ENCODE measurements around the gene MED22. TPM values are rescaled to one million over a fixed set of nuclear protein-coding genes. Genes with fewer than 3 reads are reported as not detected.
"Not testable (repeated sequence)": the region's sequence is repeated elsewhere in the genome, so short reads cannot be mapped to it uniquely, and the experiment has no call there.

Gene MED22
- total RNA-seq, 1 donor from 2014 or later: 49.2 TPM

DNA sequence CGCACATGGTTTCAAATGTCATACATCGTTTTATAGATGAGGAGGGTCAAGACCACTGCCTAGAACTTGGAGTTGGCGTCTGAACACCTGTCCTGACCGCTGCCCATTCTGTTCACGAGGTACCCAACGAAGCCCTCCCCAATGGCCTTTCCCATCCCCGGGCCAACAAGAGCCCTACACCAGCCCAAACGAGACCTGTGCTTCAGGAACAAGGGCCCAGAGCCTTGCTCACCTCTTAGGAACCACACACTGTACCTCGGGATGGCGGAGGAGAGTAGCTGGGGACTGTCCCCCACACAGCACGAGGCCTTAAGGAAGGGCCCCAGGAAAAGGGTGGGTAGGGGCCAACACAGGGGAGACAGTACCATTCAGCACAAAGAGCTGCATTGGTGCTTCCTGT lies 14.9 kb downstream of the MED22 start:
- Mint-ChIP-seq H3K4me1 (ENCODE audit: low read depth) (peaks cover 8% of the 10 kb centered on the region), H3K9me3 (ENCODE audit: low read depth) (peaks cover 9% of the 10 kb centered on the region), H3K27me3 (no peaks in the 10 kb centered on the region), H3K27ac (no peak overlapping the region), H3K36me3 (ENCODE audit: insufficient read depth) (peaks cover 23% of the 10 kb centered on the region), H3K4me3 (ENCODE audit: low read depth) (no peak overlapping the region)
- DNase-seq (ENCODE audit: low spot score, unreplicated experiment): no peak
- no peak for TF ChIP-seq CTCF (IDR thresholded peaks at IDR 0.05; ENCODE audit: unreplicated experiment)

DNA sequence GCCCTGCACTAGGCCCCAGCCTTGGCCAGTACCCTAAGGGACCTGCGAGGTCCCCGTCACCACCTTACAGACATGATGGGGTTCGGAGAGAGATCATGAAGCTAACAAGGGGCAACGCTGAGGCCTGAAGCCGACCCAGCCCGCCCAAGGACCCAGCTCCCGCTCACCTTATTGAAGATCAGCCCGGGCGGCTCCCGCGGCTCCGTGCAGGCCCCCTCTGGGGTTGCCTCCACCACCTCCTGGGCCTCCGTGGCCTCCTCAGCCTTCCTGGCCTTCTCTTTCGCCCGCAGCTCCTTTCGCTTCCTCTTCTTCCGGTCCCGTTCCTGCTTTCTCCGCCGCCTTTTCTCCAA lies 15.6 kb downstream of the MED22 start:
- TF ChIP-seq CTCF (IDR thresholded peaks at IDR 0.05; ENCODE audit: unreplicated experiment): no peak
- no peak overlapping the region for H3K4me3 Mint-ChIP-seq (ENCODE audit: low read depth)
- peaks cover 9% of the 10 kb centered on the region for H3K9me3 Mint-ChIP-seq (ENCODE audit: low read depth)
- H3K27ac Mint-ChIP-seq: no peak overlapping the region
- no peak for DNase-seq (ENCODE audit: low spot score, unreplicated experiment)
- no peaks in the 10 kb centered on the region for H3K27me3 Mint-ChIP-seq
- H3K36me3 Mint-ChIP-seq (ENCODE audit: insufficient read depth): peaks cover 23% of the 10 kb centered on the region
- peaks cover 8% of the 10 kb centered on the region for H3K4me1 Mint-ChIP-seq (ENCODE audit: low read depth)

- Mint-ChIP-seq H3K4me3 (ENCODE audit: low read depth) (no peak overlapping the region), H3K27me3 (no peaks in the 10 kb centered on the region)
- DNase-seq (ENCODE audit: low spot score, unreplicated experiment): no peak
These were observed 16.1 kb downstream of the MED22 start for GRCh38 chr9:133331641-133332380.

GRCh38 chr9:133331221-133331620 lies 16.7 kb downstream of the MED22 start:
- no peak for TF ChIP-seq CTCF (IDR thresholded peaks at IDR 0.05; ENCODE audit: unreplicated experiment)
- H3K27ac Mint-ChIP-seq: no peak overlapping the region
- no peaks in the 10 kb centered on the region for H3K27me3 Mint-ChIP-seq
- peaks cover 23% of the 10 kb centered on the region for H3K36me3 Mint-ChIP-seq (ENCODE audit: insufficient read depth)
- peaks cover 6% of the 10 kb centered on the region for H3K4me1 Mint-ChIP-seq (ENCODE audit: low read depth)
- no peak overlapping the region for H3K4me3 Mint-ChIP-seq (ENCODE audit: low read depth)
- DNase-seq (ENCODE audit: low spot score, unreplicated experiment): no peak
- H3K9me3 Mint-ChIP-seq (ENCODE audit: low read depth): peaks cover 9% of the 10 kb centered on the region

More at GRCh38 chr9:133331641-133332380, 16.1 kb downstream of the MED22 start:
- Mint-ChIP-seq H3K36me3 (ENCODE audit: insufficient read depth) (peaks cover 23% of the 10 kb centered on the region), H3K9me3 (ENCODE audit: low read depth) (peaks cover 9% of the 10 kb centered on the region), H3K4me1 (ENCODE audit: low read depth) (peaks cover 8% of the 10 kb centered on the region), H3K27ac (no peak overlapping the region)
- TF ChIP-seq CTCF (IDR thresholded peaks at IDR 0.05; ENCODE audit: unreplicated experiment): no peak

DNA sequence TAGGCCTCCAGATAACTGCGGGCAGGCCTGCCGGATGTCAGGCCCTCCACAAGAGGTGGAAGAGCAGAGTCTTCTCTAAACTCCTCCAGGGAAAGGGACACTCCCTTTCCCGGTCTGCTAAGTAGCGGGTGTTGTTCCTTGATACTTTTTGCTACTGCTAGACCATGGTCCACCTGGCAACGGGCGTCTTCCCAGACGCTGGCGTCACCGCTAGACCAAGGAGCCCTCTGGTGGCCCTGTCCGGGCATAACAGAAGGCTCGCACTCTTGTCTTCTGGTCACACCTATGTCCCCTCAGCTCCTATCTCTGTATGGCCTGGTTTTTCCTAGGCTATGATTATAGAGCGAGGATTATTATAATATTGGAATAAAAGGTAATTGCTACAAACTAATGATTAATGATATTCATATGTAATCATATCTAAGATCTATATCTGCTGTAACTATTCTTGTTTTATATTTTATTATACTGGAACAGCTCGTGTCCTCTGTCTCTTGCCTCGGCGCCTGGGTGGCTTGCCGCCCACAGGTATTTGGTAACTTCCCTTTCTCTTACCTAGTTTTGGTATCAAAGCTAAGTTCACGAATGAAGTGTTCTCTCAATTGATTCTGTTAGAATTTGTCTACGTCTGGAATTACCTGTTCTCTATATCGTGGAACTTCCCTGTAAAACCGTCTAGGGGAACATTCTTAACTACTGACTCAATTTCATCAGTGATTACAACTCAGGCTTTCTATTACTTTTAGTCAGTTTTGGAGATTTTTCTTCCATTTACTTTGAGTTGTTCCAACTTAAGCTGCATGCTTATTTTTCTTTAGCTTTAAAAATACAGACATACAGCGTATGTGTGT lies 18.4 kb downstream of the MED22 start:
- H3K4me1 Mint-ChIP-seq (ENCODE audit: low read depth); H3K27me3 Mint-ChIP-seq: not testable (repeated sequence)

More for the DNA sequence above, 18.4 kb downstream of the MED22 start:
- H3K9me3 Mint-ChIP-seq (ENCODE audit: low read depth); DNase-seq (ENCODE audit: low spot score, unreplicated experiment); H3K4me3 Mint-ChIP-seq (ENCODE audit: low read depth): not testable (repeated sequence)
- TF ChIP-seq CTCF (IDR thresholded peaks at IDR 0.05; ENCODE audit: unreplicated experiment): peak; percentile 65
- Mint-ChIP-seq H3K27ac (peak overlapping the region; percentile 80), H3K36me3 (ENCODE audit: insufficient read depth) (peaks cover 23% of the 10 kb centered on the region)

Measured in progenitor cell of endocrine pancreas (in vitro differentiated cells).